GM21381 (cell line): ENCODE measurements around the gene PRPS1.
A peak's percentile ranks its signal among the peaks of the same experiment; 100 is the strongest.
"Not testable (repeated sequence)": the region's sequence is repeated elsewhere in the genome, so short reads cannot be mapped to it uniquely, and the experiment has no call there.

ENCODE experiments used
- ATAC-seq: cut with Tn5 transposase; IDR thresholded peaks from one replicate; pipeline ENCODE4 v1.9.1; 2021; ENCODE audit warnings: mild to moderate bottlenecking, moderate library complexity; ENCODE audit not compliant: unreplicated experiment

The PRPS1 gene

DNA sequence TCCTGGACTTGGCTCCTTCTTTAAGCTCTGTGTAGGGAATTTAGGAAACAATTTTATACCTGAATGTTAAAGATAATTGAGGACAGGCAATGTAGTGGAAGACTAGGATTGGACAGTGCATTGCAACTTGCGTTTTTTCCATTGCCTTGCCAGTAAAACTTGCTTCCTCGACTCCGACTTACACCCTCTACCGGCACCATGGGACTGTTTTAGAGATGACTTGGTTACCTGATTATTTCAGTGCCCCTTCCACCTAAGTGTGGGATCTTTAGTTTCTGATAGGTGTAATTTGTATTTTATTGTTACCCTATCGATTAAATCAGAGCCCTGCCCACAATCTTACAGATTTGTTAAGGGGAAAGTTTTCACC lies 1.2 kb downstream of the PRPS1 start:
- ATAC-seq: no peak

DNA sequence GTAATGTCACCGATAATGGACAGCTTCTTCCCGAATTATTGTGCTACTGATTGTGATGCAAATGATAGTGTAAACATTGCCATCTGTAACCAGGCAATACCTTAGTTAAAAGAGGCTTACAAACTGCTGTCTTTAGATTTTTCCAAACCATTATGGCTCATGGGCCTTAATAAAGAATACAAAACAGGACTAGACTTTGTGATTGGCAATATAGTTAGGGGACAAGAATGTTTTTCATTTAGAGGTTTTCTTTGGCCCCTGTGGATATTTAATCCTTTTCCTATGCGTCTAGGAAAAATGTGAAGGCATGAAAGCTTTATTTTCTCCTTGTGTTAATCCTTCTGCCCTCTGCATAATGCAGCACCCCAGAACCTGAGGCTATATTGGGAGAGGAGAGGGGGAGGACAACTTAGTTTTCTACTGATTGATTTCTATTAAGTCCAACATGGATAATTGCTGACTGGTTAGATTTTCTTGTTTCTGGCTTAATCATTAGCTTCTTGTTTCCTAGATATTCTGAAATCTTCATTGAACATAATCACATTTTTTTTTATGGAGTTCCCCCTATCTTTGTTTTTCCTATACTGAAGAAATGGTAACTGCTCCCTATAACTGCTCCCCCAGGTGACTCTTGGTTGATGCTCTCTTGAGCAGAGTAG lies 1.9 kb downstream of the PRPS1 start:
- ATAC-seq: no peak

DNA sequence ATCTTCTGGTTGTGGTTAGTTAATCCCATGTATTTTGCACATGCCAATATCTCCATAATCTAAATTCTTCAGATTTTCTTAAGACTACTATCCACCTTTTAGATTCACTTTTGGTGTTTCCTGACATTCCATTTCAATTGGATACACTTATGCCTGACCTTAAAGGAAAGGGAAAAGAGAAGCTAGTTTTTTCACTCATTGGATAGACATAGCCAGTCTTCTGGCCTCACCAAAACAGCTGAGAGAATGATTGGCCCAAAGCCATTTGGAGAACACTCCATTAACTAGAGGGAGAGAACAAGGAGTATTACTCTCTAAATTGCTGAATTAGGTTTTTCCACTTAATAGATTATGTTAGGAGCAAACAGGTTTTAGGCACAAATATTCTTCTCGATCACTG lies 4.0 kb downstream of the PRPS1 start:
- ATAC-seq: no peak

DNA sequence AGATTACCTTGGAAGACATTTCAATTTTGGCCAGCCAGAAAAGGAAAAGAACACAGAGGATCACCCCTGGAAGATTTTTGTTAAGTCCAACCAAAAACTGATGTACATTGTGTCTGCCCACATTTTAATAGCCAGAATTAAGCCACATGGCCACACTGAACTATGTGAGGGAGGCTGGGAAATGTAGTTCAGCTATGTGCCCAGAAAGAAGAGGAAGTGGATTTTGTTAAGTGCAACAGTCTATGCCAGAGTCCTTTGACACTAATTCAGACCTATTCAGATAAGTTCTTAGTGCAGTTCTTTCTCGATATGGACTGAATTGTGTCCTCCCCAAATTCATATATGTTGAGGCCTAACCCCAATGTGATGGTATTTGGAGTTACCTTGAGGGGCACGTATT lies 18.4 kb downstream of the PRPS1 start:
- no peak for ATAC-seq

DNA sequence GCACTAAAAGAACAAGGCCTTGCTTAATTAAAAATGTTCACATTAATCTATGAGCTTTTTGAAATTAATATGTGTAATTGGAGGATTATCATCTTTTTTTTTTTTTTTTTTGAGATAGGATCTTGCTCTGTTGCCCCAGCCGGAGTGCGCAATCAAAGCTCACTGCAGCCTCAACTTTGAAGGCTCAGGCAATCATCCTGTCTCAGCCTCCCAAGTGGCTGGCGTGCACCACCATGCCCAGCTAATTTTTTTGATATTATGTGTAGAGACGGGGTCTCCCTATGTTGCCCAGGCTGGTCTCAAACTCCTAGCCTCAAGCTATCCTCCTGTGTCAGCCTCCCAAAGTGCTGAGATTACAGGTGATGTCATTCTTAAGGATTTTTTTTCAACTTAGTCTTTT lies 20.0 kb downstream of the PRPS1 start:
- ATAC-seq: no peak

DNA sequence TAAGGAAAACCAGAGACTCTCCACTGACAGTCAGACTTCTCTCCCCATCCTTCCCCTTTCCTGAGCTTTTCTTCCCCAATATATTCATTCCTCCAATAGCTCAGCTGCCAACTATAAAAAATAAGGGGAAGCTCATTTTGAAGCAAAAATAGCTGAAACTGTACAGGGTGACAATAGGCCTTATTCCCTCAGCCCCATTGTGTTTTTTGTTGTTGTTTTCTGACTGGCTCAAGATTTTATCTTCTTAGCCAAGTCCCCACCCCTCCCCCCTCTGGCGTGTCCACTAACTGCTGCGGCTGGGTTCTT lies 26.2 kb downstream of the PRPS1 start:
- no peak for ATAC-seq

DNA sequence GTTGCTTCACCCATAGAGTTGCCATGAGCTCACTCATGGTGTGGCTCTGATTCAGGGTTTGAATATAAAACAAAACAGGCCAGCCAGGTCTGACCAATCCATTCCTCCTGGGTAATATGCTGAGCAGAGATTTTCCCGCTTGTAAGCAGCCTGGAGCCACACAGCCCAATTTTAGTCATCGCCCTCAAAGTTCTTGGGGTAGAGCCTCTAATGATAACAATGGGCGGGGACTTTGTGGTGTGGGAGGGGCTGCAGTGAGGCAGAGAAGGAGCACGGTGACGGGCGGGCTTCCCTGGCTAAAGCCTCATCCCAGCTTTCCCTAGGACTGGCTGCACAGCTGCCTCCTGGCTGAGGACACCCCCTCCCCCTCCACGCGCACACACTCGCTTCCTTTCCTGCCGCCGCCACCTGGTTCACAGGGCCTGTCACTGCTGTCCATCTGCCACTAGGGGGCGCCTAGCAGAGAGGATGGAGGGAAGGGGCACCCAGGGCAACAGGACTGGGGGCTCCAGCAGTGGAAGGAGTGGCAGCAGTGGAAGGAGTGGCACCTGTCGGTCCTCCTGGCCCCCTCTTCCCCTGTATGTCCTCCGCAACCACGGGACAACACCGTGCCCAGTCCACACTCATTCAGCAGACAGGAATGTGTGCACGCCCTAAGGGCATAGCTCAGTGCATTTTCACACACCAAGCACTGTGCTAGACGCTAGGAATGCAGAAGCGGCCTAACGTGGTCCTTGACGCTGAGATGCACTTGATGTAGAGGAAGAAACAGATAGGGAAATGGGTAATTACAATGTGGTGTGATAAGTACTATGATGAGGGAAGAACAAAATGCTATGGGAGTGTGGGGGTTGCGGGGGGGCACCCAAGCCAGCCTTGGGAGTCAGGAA lies 26.8 kb downstream of the PRPS1 start:
- ATAC-seq: no peak

DNA sequence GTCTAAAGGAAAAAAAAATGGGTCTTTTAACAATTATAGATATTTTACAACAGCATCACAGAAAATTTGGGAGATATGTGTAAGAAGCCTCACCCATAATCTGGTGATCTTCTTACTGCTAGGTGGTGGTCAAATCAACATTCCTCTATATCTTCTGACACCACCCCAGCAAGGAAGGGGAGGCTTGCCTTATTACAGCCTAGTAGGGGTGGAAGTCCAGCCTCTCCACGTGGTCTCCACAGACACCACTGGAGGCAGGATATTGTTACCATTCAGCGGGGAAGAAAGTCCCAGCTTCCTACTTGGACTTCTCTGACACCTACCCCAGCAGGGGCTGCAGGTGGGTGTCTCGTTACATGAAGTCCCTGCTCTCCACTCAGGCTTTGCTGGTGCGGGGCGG lies 28.7 kb downstream of the PRPS1 start:
- no peak for ATAC-seq

DNA sequence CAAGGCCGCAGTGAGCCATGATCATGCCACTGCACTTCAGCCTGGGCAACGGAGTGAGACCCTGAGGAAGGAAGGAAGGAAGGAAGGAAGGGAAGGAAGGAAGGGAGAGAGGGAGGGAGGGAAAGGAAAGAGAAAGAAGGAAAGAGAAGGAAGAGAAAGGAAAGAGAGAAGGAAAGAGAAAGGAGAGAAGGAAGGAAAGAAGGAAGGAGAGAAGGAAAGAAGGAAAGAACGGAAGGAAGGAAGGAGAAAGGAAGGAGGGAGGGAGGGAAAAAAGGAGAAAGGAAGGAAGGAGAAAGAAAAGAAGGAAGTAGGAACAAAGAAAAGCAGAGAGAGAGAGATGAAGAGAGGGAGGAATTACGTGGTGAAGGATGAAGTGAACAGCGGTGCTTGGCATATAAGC lies 30.4 kb downstream of the PRPS1 start:
- ATAC-seq: no peak

DNA sequence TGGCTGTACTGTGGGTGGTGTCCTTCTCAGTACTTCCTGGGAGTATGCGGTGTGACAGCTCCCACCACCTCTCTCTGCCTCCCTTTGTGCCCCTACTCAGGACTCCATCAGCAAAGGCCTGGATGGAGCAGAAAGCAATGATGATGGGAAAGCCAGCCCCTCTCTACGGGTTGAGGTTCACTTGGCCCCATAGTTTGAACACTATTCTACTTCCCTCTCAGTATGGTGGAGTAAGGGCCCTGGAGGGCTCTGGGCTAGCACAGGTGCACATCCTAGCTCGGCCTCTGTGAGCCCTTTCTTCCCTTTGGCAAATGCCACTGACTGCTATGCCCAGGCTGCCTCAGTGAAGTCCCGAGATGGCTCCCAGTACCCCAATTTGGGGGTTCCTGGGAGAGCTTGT lies 31.0 kb downstream of the PRPS1 start:
- no peak for ATAC-seq

DNA sequence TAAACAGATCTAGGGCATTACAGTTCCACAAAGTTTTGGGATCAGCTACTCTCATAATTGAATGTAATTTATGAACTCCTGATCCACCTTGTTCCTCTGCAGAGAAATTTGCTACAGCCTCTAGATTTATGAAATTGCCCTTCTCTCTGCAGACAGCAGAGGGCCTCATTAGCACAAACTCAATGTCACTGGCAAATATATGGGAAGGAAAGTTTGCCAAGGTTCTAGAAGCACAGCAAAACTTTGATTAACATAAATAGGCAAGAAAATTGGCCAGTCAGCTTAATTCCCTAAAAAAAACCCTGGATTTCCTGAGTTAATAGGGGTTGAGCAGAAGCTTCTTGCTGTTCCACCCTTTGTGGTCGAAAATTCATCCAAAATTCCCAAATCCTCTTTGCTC lies 31.5 kb downstream of the PRPS1 start:
- ATAC-seq: no peak

DNA sequence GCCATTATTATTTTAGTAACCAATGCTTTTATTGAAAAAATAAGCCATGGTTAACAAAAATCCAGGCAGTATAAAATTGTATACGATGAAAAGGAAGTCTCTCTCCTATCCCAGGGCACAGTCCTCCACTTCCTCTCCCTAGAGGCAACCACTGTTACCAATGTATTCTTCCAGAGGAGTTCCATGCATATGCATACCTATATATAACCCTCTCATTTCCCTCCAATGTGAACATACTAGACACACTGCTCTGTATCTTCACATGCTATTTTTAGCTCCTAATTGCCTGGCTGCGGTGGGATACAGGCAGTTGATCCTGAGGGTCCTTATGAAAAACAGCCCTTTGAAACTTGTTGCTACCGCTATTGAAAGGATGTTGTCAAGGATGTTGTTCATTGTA lies 33.8 kb downstream of the PRPS1 start:
- no peak for ATAC-seq

DNA sequence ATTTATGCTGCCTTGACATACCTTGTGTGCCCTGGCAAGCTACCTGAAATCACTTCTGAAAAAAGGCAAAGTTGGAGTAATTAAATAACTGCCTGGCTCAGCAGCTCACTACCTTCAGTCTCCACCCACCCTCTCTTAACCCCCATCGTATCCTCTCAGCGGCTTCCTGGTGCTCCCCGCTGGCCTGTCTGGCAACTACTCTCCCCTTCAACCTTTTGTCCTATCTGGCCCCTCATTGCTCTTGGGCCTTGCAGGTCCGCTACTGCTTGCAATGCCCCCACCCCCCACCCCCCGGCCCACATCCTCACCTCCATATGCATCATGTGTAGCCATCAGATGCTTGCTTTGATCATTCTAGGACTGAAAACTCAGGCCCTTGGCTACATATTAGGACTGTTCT lies 34.5 kb downstream of the PRPS1 start:
- no peak for ATAC-seq

DNA sequence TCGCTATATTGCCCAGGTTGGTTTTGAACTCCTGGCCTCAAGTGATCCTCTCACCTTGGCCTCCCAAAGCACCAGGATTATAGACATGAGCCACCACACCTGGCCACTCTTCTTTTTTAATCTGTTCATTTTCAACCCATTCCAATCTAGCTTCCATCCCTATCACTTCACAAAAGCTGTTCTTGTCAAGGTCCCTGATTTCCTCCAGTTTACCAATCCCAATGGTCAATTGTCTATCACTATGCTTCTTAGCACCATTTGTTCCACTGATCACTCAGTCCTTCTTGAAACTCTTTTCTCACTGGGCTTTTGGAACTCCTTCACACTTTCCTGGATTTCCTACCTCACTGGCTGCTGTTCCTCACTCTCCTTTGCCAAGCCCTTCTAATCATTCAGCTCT lies 38.6 kb downstream of the PRPS1 start:
- no peak for ATAC-seq

DNA sequence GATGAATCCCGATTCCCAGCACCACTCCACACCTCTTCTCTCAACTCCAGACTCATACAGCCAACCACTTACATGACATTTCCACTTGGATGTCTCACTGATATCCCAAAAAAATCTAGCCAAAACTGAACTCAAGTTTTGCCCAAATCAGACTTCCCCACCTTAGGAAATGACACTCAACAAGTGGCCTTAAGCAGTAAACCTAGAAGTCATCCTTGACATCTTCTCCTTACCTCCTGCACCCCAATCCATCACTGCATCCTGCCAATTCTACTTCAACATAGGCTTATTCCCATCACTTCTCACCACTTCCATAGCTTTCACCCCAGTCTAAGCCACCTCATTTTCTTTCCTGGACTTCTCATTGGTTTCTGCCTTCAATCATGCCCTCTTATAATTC lies 39.1 kb downstream of the PRPS1 start:
- no peak for ATAC-seq

DNA sequence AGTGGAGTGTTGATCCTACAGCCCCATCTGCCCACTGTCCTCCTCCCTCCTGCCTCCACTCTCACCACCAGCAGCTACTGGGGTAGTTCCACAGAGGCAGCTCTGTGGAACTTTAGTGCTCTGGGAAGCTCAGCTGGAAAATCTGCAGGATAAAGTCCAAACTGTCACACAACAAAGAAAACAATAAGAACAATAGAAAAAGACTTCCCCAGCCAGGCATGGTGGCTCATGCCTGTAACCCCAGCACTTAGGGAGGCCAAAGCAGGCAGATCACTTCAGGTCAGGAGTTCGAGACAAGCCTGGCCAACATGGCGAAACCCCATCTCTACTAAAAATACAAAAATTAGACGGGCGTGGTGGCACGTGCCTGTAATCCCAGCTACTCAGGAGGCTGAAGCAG lies 40.4 kb downstream of the PRPS1 start:
- not testable (repeated sequence) for ATAC-seq

DNA sequence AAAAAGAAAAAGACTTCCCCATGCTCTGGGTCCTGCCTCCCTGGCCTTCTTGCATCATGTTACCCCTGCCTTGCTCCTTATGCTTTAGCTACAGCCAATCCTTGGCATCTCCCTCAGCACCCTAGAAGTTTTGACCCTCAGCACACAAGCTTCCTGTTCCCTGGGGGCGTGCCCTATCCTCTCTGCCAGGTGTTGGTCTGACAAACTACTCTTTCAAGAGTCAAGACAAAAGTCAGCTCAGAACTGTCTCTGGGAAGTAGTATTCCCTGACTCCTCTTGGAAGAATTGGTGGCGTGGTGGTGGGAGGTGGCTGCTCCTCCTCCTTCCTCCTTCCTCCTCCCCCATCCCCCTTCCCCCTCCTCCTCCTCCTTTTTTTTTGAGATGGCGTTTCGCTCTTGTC lies 41.0 kb downstream of the PRPS1 start:
- ATAC-seq: no peak

DNA sequence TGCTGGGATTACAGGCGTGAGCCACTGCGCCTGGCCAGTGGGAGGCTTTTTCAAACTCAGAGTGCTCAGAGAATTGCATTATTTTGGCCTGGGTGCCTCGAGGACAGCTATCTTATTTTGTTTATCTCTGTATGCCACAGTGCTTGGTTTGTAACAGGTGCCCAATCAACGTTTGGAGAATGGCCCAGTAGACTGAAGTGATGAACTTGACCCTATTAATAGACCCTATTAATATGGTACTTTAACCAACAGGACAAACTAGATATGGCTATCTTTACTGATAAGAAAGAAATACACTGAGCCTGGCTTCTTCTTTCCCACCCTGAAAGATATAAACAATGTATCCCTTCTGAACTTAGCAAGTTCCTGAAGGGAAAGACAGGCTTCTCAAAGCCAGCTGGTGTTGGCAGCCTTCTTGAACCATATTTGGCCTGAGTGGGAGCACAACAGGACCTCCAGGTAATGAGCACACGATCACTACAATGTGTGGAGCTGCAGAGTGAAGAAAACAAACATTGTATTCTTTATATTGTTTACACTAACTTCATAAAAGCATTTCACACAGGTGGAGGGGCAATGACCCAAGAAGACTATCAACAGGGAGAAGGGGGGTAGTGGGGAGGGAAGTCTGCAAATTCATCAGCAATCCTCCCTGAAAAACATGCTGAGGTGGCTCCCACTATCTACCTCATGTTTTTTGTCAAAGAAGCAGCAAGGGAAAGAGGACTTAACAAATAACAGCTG lies 41.7 kb downstream of the PRPS1 start:
- ATAC-seq: no peak

DNA sequence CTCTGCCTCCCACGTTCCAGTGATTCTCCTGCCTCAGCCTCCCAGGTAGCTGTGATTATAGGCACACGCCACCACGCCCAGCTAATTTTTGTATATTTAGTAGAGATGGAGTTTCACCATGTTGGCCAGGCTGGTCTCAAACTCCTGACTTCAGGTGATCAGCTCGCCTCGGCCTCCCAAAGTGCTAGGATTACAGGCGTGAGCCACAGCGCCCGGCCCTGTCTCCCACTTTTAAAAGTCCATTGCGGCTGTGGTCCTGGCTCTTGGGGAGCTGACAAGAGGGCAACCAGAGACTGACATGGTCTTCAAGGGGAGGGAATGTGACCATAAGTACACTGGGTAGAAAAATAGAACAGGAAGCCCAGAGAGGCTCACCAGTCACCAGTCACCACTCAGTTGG lies 42.9 kb downstream of the PRPS1 start:
- ATAC-seq: not testable (repeated sequence)

DNA sequence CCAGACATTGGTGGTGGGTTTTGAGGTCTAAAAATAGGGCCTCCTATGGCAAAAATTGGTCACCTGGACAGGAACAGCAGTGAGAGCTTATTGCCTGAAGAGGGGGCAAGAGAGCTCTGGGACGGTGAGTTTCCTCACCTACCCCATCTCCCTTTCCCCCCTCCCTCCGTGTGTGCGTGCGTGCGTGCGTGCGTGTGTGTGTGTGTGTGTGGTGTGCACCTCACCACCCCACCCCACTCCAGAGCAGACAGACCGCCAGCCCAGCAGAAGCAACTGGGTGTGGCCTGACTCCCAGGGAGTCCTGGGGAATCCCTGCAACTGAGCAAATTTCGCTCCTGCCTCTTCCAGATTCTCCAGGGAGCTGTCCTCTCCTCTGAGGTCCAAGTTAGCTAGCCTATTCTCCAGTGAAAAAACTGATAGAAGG lies 44.7 kb downstream of the PRPS1 start:
- peak; percentile 35 for ATAC-seq

DNA sequence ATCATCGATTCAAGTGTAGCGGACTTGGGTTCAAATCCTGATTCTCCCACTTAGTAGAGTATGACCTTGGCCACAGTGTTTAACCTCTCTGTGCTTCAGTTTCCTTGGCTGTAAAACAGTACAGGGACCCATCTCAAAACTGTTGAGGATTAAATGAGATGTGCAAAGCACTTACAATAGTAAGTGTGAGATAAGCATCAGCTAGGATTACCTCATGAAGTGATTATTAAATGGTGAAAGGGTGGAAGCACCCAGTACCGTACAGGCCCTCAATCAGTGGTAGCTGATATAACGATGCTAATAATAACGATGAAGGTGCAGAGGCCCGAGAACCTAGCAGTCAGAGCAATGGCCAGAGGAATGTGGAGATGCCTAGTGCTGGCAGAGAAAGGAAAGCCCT lies 45.1 kb downstream of the PRPS1 start:
- ATAC-seq: no peak

DNA sequence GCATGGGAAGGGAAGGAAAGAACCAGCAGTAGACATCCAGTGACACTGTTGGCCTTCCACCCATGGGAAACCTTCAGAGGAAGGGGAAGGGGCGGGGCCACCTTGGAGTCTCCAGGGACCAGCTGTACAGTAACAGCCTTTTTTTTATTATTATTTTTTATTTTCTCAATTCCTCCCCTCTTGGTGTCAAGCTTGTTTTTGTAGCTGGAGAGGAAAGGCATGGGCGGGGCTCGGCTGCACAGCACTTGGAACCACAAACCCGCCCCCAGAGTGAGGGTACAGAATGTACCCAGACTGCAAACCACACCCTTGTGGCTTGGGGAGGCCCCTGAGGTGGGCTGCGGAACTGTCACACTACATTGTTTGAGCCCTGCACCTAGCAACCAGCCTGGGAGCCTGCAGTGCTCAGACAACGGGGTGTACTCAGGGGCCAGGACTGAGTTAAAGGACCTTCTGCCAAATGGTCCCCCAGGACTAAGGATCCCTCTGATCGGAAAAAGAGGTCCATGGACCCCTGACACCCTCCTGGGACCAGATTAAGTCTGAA lies 45.7 kb downstream of the PRPS1 start:
- peak; percentile 80 for ATAC-seq
